ENCODE results near the gene MAPK4.
A peak's percentile ranks its signal among the peaks of the same experiment; 100 is the strongest.

MAPK4 gene

DNA sequence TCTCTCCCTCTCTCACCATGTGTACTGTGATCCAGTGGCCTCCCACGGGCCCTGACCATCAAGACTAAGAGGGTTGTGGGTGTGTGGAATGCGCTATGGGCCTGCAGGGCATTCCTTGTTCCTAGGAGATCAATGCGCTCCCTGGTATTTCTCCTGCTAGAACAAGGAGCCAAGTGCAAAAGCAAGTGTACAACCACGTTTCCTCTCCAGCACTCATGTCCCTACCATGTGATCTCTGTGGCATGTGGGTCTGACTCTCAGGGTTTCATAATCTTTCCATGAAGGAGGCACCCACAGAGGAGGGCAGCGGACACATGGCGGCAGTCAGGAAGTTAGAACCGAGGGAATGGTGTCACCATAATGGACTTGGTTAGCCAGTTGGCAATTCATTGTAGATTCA is 91.4 kb downstream of the MAPK4 start:
- DNase-seq, result no peak

DNA sequence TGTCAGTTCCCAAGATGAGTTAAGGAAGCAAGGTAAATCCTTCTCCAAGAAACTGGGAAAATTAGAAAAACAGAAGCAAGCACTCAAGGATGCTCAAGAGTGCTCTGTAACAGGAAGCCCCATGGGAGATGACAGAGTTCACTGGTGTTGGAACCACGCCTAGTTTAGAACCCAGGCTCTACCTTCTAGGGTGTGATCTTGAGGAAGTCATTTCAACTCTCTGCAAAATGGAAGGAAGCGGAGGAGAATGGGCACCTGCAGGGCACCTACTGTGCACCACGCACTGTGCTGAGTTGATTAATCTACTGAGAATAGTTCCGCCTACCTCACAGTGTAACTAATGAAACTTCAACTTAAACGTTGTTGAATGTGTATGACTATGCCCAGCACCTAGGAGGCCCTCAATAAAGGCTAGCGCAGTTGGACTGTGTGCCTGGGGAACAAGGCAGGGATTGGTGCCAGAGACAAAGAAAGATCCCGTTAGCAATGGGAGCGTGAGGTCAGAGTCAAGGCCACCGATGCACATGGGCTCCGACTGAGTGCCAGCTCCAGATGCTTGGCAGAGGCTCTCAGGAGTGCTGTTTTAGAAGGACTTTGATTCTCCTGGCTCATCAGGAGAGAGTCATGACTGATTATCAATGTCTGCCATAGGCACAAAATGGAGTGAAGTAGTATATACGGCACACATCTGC is 93.7 kb downstream of the MAPK4 start:
- DNase-seq, result no peak

DNA sequence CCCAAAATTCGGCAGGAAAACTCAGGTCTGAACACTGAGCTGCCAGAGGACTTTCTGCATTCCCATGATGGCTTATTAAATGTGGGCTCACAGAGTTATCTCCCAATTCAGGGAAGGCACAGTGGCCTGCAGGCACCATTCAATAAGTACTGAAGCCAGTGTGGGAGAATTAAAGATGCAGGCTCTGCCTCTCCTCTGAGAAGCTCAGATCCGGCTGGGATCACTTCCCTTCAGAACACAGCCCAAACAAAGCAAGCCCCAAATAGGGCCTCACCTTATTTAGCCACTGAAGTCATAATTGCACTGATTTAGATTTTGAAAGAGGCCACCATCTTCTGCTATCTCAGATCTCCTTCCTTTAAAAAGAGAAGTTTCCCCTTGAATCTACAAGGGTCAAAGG is 94.3 kb downstream of the MAPK4 start:
- DNase-seq, result no peak

DNA sequence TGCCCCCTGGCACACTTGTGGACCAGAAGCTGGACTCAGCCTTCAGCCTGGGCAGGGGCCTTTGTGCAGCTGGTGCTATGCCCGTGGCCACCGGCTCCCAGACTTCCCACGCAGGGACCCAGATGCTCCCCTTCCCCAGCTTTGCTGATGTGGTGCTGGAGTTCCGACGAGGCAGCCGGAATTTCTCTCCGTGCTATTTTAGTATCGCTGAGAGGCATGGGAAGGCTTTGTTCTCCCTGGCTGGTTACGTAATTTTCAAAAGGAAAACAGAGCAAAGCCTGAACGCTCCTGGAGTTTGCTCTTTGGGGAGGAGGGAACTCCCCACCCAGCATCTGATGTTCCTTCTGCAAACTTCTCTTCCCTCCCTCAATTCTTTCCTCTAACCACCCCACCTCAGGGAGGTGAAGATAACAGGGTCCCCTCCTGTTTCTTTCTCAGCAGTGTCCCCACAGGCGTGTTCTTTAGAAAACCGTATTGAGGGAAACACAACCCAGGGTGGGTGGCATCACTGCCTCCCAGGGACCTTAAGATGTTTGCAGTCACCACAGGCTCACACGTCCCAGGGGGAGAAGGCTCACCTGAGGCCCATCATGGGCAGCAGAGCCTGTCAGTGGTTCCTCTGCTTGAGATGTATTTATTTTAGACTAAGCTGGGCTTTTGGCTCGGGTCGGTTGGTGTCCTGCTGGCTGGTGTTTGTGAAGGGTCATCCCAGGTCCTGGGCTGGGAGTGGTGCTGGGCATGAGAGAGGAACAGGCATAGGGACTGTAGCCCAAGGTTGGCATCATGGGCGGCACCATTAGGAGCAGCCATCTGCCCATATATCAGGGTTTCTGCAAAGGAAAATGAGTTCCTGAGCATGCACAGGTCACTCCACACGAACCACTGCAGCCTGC is 95.0 kb downstream of the MAPK4 start:
- DNase-seq, result peak in 25 of 58 donors; percentile 6 to 75 (median 36)

DNA sequence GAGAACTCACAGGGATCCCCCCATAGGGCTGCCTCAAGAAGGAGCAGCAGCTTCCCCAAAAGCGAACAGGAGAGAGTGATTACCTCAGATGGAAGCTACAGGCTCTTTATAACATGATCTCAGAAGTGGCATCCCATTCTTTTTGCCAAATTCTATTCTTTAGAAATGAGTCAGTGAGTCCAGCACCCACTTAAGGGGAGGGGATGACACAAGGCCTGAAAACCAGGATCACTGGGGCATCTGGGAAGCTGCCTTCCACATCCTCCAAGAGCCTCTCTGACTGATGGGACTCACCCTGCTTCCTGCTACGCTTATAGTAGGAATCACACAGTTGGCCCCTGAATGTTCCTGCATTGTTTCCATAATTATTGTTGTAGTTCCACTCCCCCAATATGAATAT is 96.5 kb downstream of the MAPK4 start:
- no peak for DNase-seq

DNA sequence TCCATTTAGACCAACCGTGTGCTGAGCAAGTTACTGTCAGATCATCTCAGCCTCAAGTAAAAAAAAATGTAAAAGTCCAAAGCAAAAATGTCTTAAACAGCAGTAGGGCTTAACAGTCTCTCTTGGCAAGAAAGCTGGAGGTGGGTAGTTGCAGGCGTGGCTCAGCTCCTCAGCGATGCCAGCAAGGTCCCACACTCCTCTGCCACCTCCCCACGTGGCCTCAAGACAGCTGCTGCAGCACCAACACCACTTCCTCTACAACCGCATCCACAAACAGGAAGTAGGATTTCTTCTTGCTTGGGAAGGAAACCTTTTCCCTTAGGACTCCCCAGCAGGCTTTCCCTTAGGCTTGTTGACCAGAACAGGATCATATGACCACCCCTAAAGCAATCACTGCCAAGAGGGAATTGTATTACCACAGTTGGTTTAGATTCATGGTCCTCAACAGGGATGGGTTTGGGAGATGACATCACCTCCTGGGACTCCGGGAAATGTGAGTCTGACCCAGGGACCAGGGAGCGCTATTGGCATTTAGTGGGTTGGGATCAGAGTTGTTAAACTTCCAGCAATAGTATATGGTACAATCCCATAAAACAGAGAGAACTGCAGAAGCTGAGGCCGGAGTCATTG is 97.1 kb downstream of the MAPK4 start:
- no peak for DNase-seq

DNA sequence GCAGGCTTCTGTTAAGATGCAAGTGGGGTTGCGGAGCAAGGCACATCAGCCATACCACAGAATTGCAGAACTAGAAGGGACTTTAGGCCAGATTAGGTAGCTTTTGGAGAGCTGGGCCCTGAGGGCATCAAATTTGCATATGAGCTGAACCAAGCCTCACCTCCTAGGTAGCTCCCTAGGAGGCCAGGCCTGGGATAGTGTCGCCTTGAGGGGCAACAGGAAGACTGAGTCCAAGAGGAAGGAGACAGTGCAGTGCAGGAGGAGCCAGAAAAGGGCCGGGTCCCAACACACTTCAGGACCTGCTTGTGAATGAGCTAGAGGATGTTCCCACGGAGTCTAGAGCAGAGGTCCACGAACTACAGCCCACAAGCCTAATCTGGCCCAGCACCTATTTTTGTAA is 98.7 kb downstream of the MAPK4 start:
- DNase-seq, result no peak

DNA sequence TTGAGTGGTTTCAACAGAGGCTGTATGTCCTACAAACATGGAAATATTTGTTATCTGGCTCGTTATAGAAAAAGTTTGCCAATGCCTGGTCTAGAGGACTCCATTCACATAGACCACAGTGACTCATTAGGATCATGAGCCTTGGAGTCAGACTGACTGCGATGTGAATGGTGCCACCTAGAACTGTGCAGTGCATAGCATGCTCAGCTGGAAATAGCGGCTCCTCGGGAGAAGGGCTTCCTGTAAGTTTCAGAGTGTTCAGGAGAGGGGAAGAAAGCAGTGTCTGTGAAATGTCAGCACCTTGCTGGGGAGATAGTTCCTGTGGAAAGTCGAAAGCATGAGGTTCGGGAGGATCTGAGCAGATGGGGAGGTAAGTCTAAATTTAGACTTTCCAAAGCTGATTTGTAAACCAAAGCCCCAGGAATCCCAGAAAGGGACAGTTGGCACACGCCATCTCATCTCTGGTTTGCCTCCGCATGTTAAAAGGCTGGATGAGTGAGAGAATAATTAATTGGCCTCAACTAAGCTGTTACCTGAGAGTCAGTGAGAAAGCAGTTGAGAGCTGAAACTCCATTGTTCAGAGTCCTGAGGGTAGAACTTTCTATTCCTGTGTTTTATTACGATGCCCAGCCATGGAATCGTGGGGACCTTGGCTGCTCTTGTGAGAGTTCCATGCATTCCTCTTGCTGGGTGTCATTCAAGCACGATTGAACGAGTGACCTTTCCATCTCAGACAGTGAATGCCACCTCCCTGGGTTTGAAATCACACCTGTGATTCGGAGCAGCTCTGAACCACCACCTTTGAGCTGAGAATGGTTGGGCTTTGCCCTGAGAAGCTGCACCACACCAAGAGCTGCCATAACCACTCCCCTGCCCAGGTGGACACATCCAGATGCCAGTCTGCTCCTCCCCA is 99.5 kb downstream of the MAPK4 start:
- DNase-seq, result peak in 9 of 58 donors; percentile 9 to 47 (median 11)

DNA sequence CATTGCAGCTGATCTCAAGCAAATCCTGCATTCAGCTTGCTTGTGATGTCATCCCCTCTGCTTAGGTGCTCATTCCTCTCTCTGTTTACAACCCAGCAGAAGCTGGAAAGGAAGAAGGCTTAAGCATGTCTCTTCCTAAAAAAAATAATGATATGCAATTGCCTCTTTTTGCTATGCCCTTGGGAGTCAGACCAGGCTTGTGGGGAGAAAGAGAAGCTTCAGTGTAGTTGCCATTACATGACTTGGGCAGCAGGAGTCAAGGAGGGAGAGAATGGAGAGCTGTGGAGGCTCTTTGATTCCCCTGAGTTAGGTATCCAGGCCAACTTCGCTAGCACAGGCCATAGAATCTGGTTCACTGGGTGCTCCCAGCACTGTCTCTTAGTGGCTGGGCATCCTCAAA is 101.1 kb downstream of the MAPK4 start:
- DNase-seq, result no peak

DNA sequence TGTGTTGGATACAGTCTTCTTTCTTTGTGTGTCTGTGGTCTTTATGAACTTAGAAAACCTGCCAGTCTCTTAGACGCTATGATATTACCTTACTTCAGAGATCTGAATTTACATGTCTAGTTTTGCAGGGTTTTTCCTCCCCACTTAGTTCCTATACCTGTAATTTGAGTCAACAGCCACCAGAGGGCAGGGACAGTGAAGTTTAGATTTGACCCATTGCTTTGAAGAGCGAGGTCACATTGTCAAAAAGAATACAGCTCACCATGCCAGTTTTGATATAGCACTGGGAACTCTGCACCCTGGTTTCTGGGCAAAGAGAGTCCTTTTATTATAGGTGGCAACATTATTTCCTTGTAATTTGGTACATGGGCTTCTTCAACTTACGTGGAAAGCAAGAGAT is 102.3 kb downstream of the MAPK4 start:
- DNase-seq, result no peak

DNA sequence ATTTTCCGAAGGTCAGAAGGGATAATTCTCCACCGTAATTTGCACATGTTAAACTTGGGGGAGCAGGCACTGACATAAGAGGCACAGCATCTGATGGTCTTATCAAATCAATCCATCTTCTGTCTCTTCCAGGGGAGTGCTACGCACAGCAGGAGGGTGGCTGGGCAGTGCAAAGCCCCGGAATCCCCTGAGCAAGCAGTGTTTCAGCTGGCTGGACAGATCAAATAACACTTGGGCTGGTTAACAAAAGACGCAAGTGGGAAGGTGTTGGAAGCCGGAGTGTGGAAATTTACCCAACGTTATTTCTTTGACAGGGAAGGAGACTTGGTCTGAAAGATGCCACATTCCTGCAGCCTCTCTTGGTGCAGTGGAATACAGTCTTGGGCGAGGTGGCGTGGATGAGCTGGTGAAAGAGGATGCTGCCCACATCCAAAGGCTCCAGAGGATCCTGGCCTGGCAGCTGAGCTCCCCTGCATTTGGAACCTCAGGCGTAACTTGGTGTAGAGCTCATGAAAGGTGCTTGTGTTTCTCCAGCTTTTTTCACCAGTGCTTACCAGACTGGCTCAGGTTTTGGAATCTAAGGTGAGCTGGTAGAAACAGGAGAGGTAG is 103.0 kb downstream of the MAPK4 start:
- peak in 1 of 58 donors; percentile 11 for DNase-seq

DNA sequence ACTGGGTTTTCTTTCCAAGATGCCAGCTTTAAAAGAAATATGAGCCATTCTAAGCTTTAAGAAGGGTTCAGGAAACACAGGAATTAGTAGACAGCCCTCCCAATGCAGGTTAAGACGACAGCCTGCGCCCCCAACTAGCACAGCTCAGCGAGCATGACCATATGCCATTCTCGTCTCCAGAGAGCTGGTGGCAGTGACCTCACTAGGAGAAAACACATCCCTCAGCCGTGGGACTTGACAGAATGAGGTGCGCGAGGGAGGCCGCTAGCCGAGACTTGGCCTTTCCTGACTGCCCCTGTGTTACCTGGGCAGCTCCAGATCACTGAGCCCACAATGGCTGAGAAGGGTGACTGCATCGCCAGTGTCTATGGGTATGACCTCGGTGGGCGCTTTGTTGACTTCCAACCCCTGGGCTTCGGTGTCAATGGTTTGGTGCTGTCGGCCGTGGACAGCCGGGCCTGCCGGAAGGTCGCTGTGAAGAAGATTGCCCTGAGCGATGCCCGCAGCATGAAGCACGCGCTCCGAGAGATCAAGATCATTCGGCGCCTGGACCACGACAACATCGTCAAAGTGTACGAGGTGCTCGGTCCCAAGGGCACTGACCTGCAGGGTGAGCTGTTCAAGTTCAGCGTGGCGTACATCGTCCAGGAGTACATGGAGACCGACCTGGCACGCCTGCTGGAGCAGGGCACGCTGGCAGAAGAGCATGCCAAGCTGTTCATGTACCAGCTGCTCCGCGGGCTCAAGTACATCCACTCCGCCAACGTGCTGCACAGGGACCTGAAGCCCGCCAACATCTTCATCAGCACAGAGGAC is 103.9 kb downstream of the MAPK4 start:
- no peak for DNase-seq

DNA sequence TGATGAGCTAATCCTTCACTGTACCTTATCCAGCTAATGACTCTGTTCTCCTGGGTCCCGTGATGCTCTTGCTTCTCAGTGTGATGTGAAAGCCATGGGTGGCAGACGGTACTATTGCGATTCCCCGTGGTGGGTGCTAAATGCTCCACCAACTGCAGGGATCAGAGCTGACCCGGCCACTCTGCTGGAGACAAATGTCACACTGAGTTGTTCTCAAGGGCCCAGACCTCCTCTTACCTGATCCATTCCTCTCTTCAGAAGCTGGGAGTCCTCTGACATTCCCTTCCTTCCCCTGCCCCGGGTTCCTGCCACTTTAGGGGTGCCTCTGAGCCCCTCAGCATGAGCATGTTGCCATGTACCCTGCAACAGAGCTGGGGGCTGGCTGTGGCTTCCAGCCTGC is 105.1 kb downstream of the MAPK4 start:
- no peak for DNase-seq

DNA sequence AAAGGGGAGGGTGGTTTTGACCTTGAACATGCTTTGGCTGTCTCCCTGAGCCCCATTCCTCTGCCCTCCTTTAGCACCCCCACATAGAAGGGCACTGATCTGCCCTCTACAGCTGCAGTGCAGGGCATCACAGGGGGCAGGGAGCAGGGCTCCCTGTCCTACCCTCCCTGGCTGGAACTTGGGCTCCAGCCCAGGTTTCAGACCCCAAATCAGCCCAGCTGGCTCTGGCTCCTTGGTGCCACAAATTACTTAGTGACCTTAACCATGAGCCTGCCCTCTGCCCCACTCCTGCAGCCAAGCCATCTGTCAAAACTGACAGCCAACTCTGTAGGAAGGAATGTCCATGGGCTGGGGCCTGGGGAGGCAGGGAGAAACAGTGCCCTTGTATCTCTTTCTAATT is 105.6 kb downstream of the MAPK4 start:
- DNase-seq, result no peak

DNA sequence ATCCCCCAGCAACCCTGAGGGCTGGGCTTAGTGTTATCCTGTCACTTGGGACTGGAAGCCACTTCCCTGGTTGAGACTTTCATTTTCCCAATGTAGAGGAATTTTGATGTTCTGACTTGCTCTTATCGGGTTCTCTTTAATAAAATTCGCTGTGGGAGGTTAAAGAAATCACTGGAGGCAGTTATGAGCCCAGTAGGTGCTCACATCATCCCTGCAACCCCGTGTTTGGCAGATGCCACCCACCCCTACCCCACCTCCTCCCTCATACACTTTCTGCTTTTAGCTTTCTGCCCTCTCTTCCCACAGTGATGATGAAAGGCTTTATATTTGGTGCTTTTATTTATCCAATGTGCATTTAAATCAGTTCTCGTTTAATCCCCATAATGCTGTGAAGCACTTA is 106.6 kb downstream of the MAPK4 start:
- peak in 2 of 58 donors; percentile 14 to 32 for DNase-seq

DNA sequence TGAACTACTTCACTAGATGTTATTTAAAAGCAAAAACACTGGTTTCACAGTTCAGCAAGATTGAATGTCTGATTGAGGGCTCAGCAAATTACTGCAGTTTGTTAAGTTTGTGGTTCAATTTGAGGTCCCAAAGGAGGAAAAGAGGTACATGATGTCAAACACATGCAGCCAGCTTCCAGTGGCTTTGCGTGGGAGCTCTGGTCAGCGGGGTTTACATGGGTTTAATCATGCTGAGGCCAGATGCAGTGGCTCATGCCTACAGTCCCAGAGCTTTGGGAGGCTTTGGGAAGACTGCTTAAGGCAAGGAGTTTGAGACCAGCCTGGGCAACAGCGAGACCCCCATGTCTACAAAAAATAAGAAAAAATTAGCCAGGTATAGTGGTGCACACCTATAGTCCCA is 111.5 kb downstream of the MAPK4 start:
- DNase-seq, result no peak

DNA sequence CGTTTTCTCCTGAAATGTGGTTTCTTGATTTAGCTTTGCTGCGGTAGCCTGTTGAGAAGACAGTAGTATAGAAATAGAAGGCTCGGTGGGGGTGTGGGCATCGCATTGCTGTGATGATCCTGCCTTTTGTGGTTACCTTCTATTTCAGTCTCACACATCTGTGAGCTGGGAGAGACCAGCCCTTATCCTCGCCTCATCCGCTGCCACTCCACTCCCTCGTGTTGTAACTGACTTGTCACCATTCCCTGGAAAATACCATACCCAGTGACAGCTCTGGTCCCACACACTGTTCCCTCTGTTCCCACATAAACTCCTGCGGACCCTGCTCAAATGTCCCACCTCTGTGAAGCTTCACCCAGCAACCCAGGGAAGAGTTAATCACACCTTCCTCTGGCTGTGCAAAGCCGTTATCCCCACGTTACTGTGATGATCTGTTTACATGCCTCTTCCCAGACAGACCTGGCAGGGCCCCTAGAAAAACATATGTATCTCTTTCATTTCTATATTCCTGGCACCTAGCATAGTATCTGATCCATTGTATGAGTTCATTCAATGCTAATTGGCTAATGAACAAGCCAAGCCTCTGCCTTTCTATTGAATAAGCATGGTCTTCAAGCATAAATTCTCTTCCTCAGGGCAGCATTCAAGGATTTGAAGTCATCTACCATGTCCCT is 114.6 kb downstream of the MAPK4 start:
- DNase-seq, result peak in 13 of 58 donors; percentile 16 to 41 (median 28)

DNA sequence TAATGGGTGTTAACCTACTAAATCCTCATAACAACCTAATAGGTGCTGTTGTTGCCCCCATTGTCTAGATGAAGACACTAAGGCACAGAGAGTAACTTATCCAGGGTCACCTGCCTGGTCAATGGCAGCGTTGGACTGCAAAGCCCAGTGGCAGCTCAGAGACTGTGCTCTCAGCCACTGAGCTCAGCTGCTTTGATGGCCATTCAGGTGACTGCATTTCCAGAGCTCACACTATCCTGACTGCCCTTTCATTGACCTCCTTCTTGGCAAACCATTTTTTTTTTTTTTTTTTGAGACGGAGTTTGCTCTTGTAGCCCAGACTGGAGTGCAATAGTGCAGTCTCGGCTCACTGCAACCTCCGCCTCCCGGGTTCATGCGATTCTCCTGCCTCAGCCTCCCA is 115.2 kb downstream of the MAPK4 start:
- no peak for DNase-seq

DNA sequence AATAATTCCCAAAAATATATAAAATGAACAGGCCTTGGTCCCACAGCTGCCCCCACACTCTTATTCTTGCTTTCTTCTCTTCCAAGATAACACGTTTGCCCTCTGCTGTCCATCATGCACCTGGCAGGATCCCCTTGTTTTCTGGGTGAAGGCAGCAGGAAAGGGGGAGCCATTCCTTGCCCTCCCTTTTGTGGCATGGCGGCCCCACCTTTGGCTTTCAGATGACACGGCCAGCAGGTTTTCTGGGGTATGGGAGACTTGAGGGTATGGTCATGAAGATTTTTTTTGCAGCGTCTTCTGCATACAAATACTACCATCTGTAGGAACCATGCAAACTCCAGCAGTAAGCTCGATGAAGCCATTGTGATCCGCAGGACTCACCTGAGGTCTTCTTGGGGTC is 118.8 kb downstream of the MAPK4 start:
- DNase-seq, result no peak
